CD4-positive, alpha-beta T cell (primary cell): Measurements from ENCODE around the gene TRAK2. TPM values are rescaled to one million over a fixed set of nuclear protein-coding genes. Genes with fewer than 3 reads are reported as not detected.

Source experiments
- ATAC-seq: fragments of 200-7000 bp; cut with Tn5 transposase; one replicate; pipeline ENCODE4 v1.10.0; 2022; ENCODE audit warnings: mild to moderate bottlenecking; ENCODE audit not compliant: poor library complexity
- CTCF ChIA-PET: fragments of 350-600 bp; sonication (Branson Sonifier 250); formaldehyde crosslinking; loops from one replicate; lab custom pipeline; 2021; ENCODE audit warnings: antibody characterized with exemption, inconsistent platforms; lab: Charles Lee
- POLR2A ChIA-PET: fragments of 350-600 bp; sonication (Branson Sonifier 250); formaldehyde crosslinking; loops from one replicate; lab custom pipeline; 2021; ENCODE audit warnings: antibody characterized with exemption, inconsistent platforms; lab: Charles Lee
- DNase-seq, 14 experiments: peaks; one replicate each; pipeline ENCODE4 v3.0.0-alpha.2; 2013 to 2020; ENCODE audit warnings: mixed read lengths in 2 of 14
- H3K27ac ChIP-seq, 2 donors: one replicate each; pipeline versions ENCODE4 v1.5.1 to v1.7.0; 2013; ENCODE audit warnings: low read length in 2 of 2, low read depth in 1 of 2, mild to moderate bottlenecking in 1 of 2
- H3K27me3 ChIP-seq, 2 experiments: 1 replicate in 1 of 2; 2 replicates in 1 of 2; pipeline versions ENCODE4 v1.6.1 to v1.7.0; 2013; ENCODE audit warnings: low read length in 2 of 2, control low read depth in 1 of 2, mild to moderate bottlenecking in 1 of 2, moderate library complexity in 1 of 2; ENCODE audit not compliant: insufficient read depth in 2 of 2, control insufficient read depth in 1 of 2
- H3K36me3 ChIP-seq: one replicate; pipeline ENCODE4 v1.6.1; 2013; ENCODE audit warnings: low read length, control low read depth; ENCODE audit not compliant: insufficient read depth
- H3K4me1 ChIP-seq: one replicate; pipeline ENCODE4 v1.6.1; 2013; ENCODE audit warnings: low read length, control low read depth; ENCODE audit not compliant: insufficient read depth
- H3K4me3 ChIP-seq: one replicate; pipeline ENCODE4 v1.5.1; 2013; ENCODE audit warnings: mild to moderate bottlenecking, low read length, moderate library complexity
- H3K9me3 ChIP-seq, 2 experiments: 1 replicate in 1 of 2; 2 replicates in 1 of 2; pipeline versions ENCODE4 v1.6.1 to v1.7.0; 2013; ENCODE audit warnings: low read length in 2 of 2, mild to moderate bottlenecking in 2 of 2, control low read depth in 1 of 2, moderate library complexity in 1 of 2; ENCODE audit not compliant: control insufficient read depth in 1 of 2, insufficient read depth in 1 of 2
- H3K27ac Mint-ChIP-seq: one replicate; pipeline ENCODE4 v1.8.0; 2020; ENCODE audit warnings: mixed read lengths
- H3K27me3 Mint-ChIP-seq: one replicate; pipeline ENCODE4 v1.8.0; 2021; ENCODE audit warnings: mixed read lengths
- H3K36me3 Mint-ChIP-seq: one replicate; pipeline ENCODE4 v1.8.0; 2021; ENCODE audit warnings: low read depth, mixed read lengths
- H3K4me1 Mint-ChIP-seq: one replicate; pipeline ENCODE4 v1.8.0; 2021; ENCODE audit warnings: low read depth, mixed read lengths
- H3K4me3 Mint-ChIP-seq: one replicate; pipeline ENCODE4 v1.8.0; 2020; ENCODE audit warnings: mild to moderate bottlenecking, mixed read lengths
- H3K9me3 Mint-ChIP-seq: one replicate; pipeline ENCODE4 v1.8.0; 2020; ENCODE audit warnings: mixed read lengths
- CTCF ChIP-seq: fragments of 200-600 bp; IDR thresholded peaks from one replicate; pipeline ENCODE4 v1.8.0; 2022; ENCODE audit warnings: antibody characterized with exemption, mild to moderate bottlenecking
- intact Hi-C, 2 experiments: fragments of 100-400 bp; cut with DNase I in 1 of 2; cut with micrococcal nuclease in 1 of 2; formaldehyde crosslinking; loops; one replicate each; pipeline versions ENCODE4 v1.15.1 to v1.9.0; 2023 to 2025; cut with DNase I, micrococcal nuclease
- total RNA-seq, 174 experiments: library from RNA in 2 of 174; stranded (reverse) in 2 of 174; gene quantifications; one replicate each; pipeline ENCODE4 v1.2.3 and lab custom pipeline; 2021 to 2026

Gene TRAK2
- total RNA-seq, 2 experiments from 2014 or later = 32.5 to 35.6 TPM

- no peaks in the 10 kb centered on the region for H3K36me3 ChIP-seq
- ATAC-seq (no peak), DNase-seq (no peak)
- Mint-ChIP-seq H3K27ac (peak overlapping the region; percentile 65), H3K4me3 (no peak overlapping the region), H3K4me1 (peaks cover 40% of the 10 kb centered on the region), H3K36me3 (peaks cover under 1% of the 10 kb centered on the region), H3K9me3 (no peaks in the 10 kb centered on the region), H3K27me3 (no peaks in the 10 kb centered on the region)
- H3K9me3 ChIP-seq = no peaks in the 10 kb centered on the region
- ChIA-PET POLR2A (interaction anchor here (0.6 kb wide), 1 partner anchor 48 kb away, joined by 3 read pairs; no protein-coding TSS in a partner anchor), CTCF (no interaction called here)
- no peak for TF ChIP-seq CTCF
- H3K27ac ChIP-seq = no peak overlapping the region
- H3K4me3 ChIP-seq = no peak overlapping the region
- H3K4me1 ChIP-seq = peaks cover 3% of the 10 kb centered on the region
- intact Hi-C loops = no loop called here
- no peaks in the 10 kb centered on the region for H3K27me3 ChIP-seq
Observed at GRCh38 chr2:201425952-201426351, 25.3 kb downstream of the TRAK2 start.

- H3K9me3 Mint-ChIP-seq = no peaks in the 10 kb centered on the region
- no peaks in the 10 kb centered on the region for H3K27me3 Mint-ChIP-seq
- intact Hi-C loops = no loop called here
- peak overlapping the region; percentile 80 for H3K27ac Mint-ChIP-seq
- H3K4me3 ChIP-seq = no peak overlapping the region
- POLR2A ChIA-PET = no interaction called here
- H3K36me3 Mint-ChIP-seq = peaks cover 20% of the 10 kb centered on the region
- H3K4me1 Mint-ChIP-seq = peaks cover 52% of the 10 kb centered on the region
- H3K4me1 ChIP-seq = peaks cover 7% of the 10 kb centered on the region
- DNase-seq (peak in 1 of 14 experiments; percentile 13), ATAC-seq (peak; percentile 50)
- no peaks in the 10 kb centered on the region for H3K27me3 ChIP-seq
- H3K4me3 Mint-ChIP-seq = no peak overlapping the region
- H3K27ac ChIP-seq = peak overlapping the region in 1 of 2 donors; percentile 0
- no peaks in the 10 kb centered on the region for H3K9me3 ChIP-seq
- H3K36me3 ChIP-seq = peaks cover 6% of the 10 kb centered on the region
- CTCF ChIA-PET = no interaction called here
- TF ChIP-seq CTCF = no peak
Observed at GRCh38 chr2:201420442-201421113, 30.7 kb downstream of the TRAK2 start.

- intact Hi-C loops = no loop called here
- TF ChIP-seq CTCF = no peak
- Histone ChIP-seq H3K4me3 (no peak overlapping the region), H3K36me3 (peaks cover 6% of the 10 kb centered on the region), H3K9me3 (no peaks in the 10 kb centered on the region), H3K4me1 (peaks cover 7% of the 10 kb centered on the region), H3K27ac (peak overlapping the region in 1 of 2 donors; percentile 0), H3K27me3 (no peaks in the 10 kb centered on the region)
- peaks cover 20% of the 10 kb centered on the region for H3K36me3 Mint-ChIP-seq
- DNase-seq = peak in 1 of 14 experiments; percentile 27
- peaks cover 52% of the 10 kb centered on the region for H3K4me1 Mint-ChIP-seq
- no peaks in the 10 kb centered on the region for H3K9me3 Mint-ChIP-seq
- ChIA-PET CTCF (no interaction called here), POLR2A (no interaction called here)
- ATAC-seq = peak; percentile 29
- H3K4me3 Mint-ChIP-seq = no peak overlapping the region
- peak overlapping the region; percentile 80 for H3K27ac Mint-ChIP-seq
- no peaks in the 10 kb centered on the region for H3K27me3 Mint-ChIP-seq
Observed at GRCh38 chr2:201419986-201420385, 31.3 kb downstream of the TRAK2 start.
